NCI-H146 treated with DMSO at 0.1 percent for 48 hours (cell line): ENCODE results near the gene CCDC74B.
"Not testable (repeated sequence)": the region's sequence is repeated elsewhere in the genome, so short reads cannot be mapped to it uniquely, and the experiment has no call there.

Experiments used
- DNase-seq: peaks from one replicate; lab custom pipeline; 2025; ENCODE audit not compliant: unreplicated experiment; lab: John Stamatoyannopoulos, UW

CCDC74B gene

GRCh38 chr2:130102597-130103363, 42.1 kb downstream of the CCDC74B start:
- not testable (repeated sequence) for DNase-seq
